BE2C (cell line): Measurements from ENCODE around the gene ENHO.
A peak's percentile ranks its signal among the peaks of the same experiment; 100 is the strongest.

Experiments
- DNase-seq: peaks from one replicate; pipeline ENCODE4 v3.0.0-alpha.2; 2020
- H3K27me3 ChIP-seq: fragments of 250-450 bp; sonication (Bioruptor Pico); 2 replicates; pipeline ENCODE4 v1.5.1; 2020; ENCODE audit warnings: mild to moderate bottlenecking
- H3K36me3 ChIP-seq: fragments of 250-450 bp; sonication (Bioruptor Pico); 2 replicates; pipeline ENCODE4 v1.5.1; 2020; ENCODE audit warnings: mild to moderate bottlenecking
- H3K4me1 ChIP-seq: fragments of 250-450 bp; sonication (Bioruptor Pico); 2 replicates; pipeline ENCODE4 v1.5.1; 2020
- H3K4me3 ChIP-seq: 2 replicates; pipeline ENCODE4 v1.5.1; 2011; ENCODE audit warnings: low read depth, low read length
- H3K9me3 ChIP-seq: fragments of 250-450 bp; sonication (Bioruptor Pico); 2 replicates; pipeline ENCODE4 v1.5.1; 2020
- TF ChIP-seq, protein P1 (sequence below): IDR thresholded peaks from 2 replicates; pipeline ENCODE4 v1.5.1; 2012; ENCODE audit warnings: mild to moderate bottlenecking, low read depth, low read length

The ENHO gene

DNA sequence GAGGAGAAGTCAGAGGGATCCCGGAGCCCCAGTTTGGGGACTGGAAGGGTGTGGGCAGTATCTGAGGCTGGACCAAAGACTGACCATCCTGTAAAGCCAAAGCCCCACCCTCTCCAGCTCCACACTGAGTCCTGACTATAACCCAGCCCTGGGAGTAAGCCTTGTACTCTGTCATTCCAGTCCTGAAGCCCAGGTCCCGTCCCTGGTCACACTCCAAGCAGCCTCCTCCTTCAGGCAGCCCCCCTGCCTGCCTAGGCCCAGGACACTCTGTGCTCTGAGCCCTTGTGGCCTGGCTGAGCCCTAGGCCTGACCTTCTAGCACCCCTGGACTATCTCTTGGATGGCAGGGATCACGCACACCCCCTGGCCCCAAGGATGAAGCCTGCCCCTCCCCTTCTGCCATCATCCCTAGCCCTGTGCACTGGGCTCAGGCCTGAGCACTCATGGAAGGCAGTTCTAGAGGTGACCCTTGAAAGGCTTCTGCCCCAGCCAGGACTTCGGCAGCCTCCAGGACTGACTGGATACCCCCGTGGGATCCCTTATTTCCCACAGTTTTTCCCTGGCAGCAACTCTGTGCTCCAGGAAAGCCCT is 28.0 kb upstream of the ENHO start:
- H3K4me1 ChIP-seq = peaks cover 45% of the 10 kb centered on the region
- no peak for DNase-seq

DNA sequence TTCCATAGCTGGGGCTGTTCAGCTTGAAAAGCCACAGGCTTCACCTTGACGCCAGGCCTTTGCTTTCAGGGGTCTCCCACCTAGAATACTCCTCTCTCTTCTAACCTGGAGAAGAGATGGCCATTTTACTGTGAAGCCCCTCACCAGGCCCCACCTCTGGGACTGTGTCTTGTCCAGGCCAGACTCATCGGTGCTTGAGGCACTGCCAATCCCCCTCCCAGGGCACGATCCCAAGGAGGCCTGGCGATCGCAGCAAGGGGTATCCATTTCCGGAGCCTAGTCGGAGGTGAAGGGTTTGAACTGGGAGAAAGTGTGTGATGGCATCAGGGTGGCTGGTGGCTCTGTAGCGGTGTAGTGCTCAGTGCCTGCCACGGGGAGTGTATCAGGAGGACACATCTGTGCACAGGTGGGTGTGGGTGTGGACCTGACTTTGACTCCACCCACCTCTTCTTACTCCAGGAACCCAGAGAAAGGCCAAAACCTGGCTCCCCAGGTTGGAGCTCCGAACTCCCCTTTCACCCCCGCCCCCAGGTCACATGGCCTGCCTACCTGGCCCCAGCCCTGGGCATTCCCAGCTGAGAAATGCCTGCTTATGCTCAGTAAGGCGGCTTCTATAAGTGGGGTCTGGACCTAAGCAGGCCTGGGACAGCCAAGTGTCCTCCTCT is 27.4 kb upstream of the ENHO start:
- Histone ChIP-seq H3K9me3 (no peaks in the 10 kb centered on the region), H3K4me3 (no peak overlapping the region), H3K36me3 (peaks cover 24% of the 10 kb centered on the region), H3K27me3 (no peaks in the 10 kb centered on the region), H3K4me1 (peaks cover 41% of the 10 kb centered on the region)
- DNase-seq = no peak
- TF ChIP-seq, protein P1, sequence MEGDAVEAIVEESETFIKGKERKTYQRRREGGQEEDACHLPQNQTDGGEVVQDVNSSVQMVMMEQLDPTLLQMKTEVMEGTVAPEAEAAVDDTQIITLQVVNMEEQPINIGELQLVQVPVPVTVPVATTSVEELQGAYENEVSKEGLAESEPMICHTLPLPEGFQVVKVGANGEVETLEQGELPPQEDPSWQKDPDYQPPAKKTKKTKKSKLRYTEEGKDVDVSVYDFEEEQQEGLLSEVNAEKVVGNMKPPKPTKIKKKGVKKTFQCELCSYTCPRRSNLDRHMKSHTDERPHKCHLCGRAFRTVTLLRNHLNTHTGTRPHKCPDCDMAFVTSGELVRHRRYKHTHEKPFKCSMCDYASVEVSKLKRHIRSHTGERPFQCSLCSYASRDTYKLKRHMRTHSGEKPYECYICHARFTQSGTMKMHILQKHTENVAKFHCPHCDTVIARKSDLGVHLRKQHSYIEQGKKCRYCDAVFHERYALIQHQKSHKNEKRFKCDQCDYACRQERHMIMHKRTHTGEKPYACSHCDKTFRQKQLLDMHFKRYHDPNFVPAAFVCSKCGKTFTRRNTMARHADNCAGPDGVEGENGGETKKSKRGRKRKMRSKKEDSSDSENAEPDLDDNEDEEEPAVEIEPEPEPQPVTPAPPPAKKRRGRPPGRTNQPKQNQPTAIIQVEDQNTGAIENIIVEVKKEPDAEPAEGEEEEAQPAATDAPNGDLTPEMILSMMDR = no peak

More for the DNA sequence above, 28.0 kb upstream of the ENHO start:
- peaks cover 24% of the 10 kb centered on the region for H3K36me3 ChIP-seq
- H3K27me3 ChIP-seq = no peaks in the 10 kb centered on the region
- TF ChIP-seq, protein P1 = no peak
- no peaks in the 10 kb centered on the region for H3K9me3 ChIP-seq
- H3K4me3 ChIP-seq = no peak overlapping the region

DNA sequence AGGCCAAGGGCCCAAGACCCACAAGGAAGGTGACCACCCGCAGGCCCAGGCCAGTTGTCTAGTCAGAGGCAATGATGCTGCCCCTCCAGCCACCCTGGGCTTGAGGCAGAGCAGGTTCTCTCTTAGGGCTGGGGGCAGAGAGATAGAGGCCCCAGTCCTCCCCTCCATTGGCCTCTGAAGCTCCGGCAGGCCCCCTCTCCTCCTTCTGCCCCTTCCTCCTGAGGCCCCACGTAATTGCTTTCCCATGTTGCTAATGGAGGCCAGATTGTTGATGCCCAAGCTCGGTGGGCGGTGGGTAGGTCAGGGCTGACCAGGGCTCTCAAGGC is 26.6 kb upstream of the ENHO start:
- H3K36me3 ChIP-seq = peaks cover 24% of the 10 kb centered on the region
- H3K27me3 ChIP-seq = no peaks in the 10 kb centered on the region
- DNase-seq = no peak
- TF ChIP-seq, protein P1 = no peak
- H3K9me3 ChIP-seq = no peaks in the 10 kb centered on the region
- H3K4me1 ChIP-seq = peaks cover 34% of the 10 kb centered on the region
- no peak overlapping the region for H3K4me3 ChIP-seq

DNA sequence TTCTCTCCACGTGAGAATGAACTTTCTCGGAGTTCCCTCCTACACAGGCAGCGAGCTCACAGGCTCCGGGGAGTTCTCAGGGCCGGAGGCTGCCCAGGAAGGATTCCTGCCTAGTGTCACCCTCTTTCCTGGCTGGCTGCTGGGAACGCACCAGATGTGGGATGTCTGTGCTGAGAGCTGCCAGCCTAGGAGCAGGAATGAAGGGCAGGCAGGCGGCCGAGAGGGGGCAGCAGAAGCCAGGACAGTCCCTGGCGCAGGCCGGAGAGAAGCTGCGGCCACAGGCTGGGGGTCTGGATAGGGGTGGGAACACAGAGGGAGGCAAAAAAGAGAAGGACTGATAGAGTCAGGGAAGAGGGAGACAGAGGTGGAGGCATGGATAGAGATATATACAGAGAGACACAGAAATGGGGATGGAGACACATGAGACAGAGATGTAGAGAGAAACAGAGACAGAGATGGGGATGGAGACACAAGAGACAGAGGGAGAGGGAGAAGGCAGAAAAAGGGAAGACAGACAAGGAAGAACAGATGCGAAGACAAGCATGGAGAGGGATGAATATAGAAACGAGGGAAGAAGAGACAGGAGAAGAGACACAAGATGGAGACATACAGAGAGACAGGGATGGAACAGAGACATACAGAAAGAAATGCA is 25.3 kb upstream of the ENHO start:
- DNase-seq = peak; percentile 93
- Histone ChIP-seq H3K9me3 (no peaks in the 10 kb centered on the region), H3K36me3 (peaks cover 16% of the 10 kb centered on the region), H3K4me3 (no peak overlapping the region), H3K4me1 (peaks cover 22% of the 10 kb centered on the region), H3K27me3 (no peaks in the 10 kb centered on the region)
- TF ChIP-seq, protein P1 = peak; percentile 91

DNA sequence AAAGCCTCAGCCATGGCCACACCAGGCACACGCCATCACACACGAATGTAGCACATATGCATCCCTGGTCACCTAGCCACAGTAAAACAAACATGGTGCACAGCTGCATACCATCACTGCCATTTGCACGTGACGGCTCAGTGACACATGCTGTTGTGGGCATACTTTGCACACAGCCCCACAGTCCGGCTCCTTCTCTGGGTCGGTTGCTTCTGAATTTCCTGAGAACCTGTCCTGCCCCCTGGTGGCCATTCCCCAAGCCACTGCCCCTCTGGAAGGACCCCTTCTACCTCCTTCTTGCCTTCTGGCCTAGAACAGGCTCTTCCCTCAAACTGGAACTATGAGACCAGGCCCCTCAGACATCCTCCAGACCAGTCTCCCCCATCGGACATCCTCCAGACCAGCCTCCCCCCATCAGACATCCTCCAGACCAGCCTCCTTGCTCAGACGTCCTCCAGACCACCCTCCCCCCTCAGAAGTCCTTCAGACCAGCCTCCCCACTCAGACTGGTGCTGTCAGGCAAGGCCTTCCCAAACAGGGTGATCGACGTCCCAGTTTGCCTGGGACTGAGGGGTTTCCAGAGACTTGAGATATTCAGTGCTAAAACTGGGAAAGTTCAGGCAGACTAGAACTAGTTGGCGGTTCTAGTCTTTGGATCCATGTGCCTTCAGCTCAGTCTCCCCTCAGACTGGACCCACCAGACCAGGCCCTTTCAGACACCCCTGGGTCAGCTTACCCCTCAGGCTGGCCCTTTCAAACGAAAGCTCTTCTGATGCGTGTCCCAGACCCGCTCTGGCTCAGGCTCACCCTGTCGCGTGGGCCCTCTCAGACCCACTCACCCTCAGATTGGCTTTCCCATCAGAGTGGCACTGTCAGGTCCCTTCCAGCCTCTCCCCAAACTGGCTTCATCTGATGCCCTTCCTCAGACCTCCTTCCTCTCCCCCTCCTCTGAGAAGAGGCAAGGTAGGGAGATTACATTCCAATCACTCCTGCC is 24.3 kb upstream of the ENHO start:
- Histone ChIP-seq H3K27me3 (no peaks in the 10 kb centered on the region), H3K9me3 (no peaks in the 10 kb centered on the region), H3K36me3 (peaks cover 6% of the 10 kb centered on the region), H3K4me3 (no peak overlapping the region), H3K4me1 (peaks cover 14% of the 10 kb centered on the region)
- DNase-seq = peak; percentile 86
- TF ChIP-seq, protein P1 = peak; percentile 84
